ENCODE measurements around the gene FSD1L. TPM values are rescaled to one million over a fixed set of nuclear protein-coding genes. Genes with fewer than 3 reads are reported as not detected.

The FSD1L gene
- total and polyA plus RNA-seq, 2 experiments from 2014 or later, result 5.2 to 7.1 TPM

DNA sequence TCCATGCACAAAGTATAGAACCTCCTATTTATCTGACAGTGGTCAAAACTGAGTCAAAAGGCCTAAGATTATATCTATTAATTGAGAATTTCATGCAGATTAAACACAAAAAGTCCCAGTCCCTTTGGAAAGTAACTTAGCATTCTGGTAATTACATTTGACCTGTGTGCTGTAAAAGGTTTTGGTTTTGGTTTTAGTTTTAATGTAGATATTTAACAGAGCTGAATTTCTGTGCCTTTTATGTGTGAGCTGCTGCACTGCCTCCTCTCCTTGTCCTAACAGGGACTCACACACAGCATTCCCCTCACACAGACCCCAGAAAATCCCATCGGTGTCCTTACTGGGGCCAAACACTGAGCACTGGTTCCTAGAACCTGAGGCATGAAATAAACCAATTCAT, 31.0 kb upstream of the FSD1L start:
- no peak for ATAC-seq
- Histone ChIP-seq H3F3A (replicated peaks; ENCODE audit: low read depth) (no peaks in the 10 kb centered on the region), H3K36me3 (ENCODE audit: insufficient read depth) (no peaks in the 10 kb centered on the region), H4K20me1 (replicated peaks; ENCODE audit: insufficient read depth) (no peaks in the 10 kb centered on the region), H3K4me3 (no peak overlapping the region), H3K4me1 (ENCODE audit: insufficient read depth) (no peaks in the 10 kb centered on the region; the same call in 1 of the 2 replicates), H3K27me3 (ENCODE audit: insufficient read depth) (peaks cover 7% of the 10 kb centered on the region; the same call in 1 of the 2 replicates), H2AFZ (no peak overlapping the region), H3K9me2 (ENCODE audit: insufficient read depth) (no peaks in the 10 kb centered on the region), H3K79me2 (replicated peaks; ENCODE audit: insufficient read depth) (no peaks in the 10 kb centered on the region), H3K27ac (ENCODE audit: low read depth) (no peak overlapping the region), H3K4me2 (no peak overlapping the region)
- H3K27ac Mint-ChIP-seq, result no peak overlapping the region
- peaks cover 19% of the 10 kb centered on the region; the same call in 2 of the 3 replicates for H3K4me1 Mint-ChIP-seq
- H3K27me3 Mint-ChIP-seq (ENCODE audit: insufficient read depth, low read depth, poor library complexity), result no peaks in the 10 kb centered on the region
- peaks cover 4% of the 10 kb centered on the region; the same call in 2 of the 3 replicates for H3K36me3 Mint-ChIP-seq (ENCODE audit: low read depth)
- H3K9me3 Mint-ChIP-seq, result peaks cover 5% of the 10 kb centered on the region; the same call in 2 of the 3 replicates
- TF ChIP-seq, protein P1, sequence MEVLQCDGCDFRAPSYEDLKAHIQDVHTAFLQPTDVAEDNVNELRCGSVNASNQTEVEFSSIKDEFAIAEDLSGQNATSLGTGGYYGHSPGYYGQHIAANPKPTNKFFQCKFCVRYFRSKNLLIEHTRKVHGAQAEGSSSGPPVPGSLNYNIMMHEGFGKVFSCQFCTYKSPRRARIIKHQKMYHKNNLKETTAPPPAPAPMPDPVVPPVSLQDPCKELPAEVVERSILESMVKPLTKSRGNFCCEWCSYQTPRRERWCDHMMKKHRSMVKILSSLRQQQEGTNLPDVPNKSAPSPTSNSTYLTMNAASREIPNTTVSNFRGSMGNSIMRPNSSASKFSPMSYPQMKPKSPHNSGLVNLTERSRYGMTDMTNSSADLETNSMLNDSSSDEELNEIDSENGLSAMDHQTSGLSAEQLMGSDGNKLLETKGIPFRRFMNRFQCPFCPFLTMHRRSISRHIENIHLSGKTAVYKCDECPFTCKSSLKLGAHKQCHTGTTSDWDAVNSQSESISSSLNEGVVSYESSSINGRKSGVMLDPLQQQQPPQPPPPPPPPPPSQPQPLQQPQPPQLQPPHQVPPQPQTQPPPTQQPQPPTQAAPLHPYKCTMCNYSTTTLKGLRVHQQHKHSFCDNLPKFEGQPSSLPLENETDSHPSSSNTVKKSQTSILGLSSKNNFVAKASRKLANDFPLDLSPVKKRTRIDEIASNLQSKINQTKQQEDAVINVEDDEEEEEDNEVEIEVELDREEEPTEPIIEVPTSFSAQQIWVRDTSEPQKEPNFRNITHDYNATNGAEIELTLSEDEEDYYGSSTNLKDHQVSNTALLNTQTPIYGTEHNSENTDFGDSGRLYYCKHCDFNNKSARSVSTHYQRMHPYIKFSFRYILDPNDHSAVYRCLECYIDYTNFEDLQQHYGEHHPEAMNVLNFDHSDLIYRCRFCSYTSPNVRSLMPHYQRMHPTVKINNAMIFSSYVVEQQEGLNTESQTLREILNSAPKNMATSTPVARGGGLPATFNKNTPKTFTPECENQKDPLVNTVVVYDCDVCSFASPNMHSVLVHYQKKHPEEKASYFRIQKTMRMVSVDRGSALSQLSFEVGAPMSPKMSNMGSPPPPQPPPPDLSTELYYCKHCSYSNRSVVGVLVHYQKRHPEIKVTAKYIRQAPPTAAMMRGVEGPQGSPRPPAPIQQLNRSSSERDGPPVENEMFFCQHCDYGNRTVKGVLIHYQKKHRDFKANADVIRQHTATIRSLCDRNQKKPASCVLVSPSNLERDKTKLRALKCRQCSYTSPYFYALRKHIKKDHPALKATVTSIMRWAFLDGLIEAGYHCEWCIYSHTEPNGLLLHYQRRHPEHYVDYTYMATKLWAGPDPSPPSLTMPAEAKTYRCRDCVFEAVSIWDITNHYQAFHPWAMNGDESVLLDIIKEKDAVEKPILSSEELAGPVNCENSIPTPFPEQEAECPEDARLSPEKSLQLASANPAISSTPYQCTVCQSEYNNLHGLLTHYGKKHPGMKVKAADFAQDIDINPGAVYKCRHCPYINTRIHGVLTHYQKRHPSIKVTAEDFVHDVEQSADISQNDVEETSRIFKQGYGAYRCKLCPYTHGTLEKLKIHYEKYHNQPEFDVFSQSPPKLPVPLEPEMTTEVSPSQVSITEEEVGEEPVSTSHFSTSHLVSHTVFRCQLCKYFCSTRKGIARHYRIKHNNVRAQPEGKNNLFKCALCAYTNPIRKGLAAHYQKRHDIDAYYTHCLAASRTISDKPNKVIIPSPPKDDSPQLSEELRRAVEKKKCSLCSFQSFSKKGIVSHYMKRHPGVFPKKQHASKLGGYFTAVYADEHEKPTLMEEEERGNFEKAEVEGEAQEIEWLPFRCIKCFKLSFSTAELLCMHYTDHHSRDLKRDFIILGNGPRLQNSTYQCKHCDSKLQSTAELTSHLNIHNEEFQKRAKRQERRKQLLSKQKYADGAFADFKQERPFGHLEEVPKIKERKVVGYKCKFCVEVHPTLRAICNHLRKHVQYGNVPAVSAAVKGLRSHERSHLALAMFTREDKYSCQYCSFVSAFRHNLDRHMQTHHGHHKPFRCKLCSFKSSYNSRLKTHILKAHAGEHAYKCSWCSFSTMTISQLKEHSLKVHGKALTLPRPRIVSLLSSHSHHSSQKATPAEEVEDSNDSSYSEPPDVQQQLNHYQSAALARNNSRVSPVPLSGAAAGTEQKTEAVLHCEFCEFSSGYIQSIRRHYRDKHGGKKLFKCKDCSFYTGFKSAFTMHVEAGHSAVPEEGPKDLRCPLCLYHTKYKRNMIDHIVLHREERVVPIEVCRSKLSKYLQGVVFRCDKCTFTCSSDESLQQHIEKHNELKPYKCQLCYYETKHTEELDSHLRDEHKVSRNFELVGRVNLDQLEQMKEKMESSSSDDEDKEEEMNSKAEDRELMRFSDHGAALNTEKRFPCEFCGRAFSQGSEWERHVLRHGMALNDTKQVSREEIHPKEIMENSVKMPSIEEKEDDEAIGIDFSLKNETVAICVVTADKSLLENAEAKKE (CRISPR knock-in tag; IDR thresholded peaks at IDR 0.05), result no peak
- TF ChIP-seq NANOG (IDR thresholded peaks at IDR 0.05; ENCODE audit: borderline replicate concordance) (no peak), STAT1 (IDR thresholded peaks at IDR 0.05; ENCODE audit: unreplicated experiment) (no peak)
- TF ChIP-seq, protein P2, sequence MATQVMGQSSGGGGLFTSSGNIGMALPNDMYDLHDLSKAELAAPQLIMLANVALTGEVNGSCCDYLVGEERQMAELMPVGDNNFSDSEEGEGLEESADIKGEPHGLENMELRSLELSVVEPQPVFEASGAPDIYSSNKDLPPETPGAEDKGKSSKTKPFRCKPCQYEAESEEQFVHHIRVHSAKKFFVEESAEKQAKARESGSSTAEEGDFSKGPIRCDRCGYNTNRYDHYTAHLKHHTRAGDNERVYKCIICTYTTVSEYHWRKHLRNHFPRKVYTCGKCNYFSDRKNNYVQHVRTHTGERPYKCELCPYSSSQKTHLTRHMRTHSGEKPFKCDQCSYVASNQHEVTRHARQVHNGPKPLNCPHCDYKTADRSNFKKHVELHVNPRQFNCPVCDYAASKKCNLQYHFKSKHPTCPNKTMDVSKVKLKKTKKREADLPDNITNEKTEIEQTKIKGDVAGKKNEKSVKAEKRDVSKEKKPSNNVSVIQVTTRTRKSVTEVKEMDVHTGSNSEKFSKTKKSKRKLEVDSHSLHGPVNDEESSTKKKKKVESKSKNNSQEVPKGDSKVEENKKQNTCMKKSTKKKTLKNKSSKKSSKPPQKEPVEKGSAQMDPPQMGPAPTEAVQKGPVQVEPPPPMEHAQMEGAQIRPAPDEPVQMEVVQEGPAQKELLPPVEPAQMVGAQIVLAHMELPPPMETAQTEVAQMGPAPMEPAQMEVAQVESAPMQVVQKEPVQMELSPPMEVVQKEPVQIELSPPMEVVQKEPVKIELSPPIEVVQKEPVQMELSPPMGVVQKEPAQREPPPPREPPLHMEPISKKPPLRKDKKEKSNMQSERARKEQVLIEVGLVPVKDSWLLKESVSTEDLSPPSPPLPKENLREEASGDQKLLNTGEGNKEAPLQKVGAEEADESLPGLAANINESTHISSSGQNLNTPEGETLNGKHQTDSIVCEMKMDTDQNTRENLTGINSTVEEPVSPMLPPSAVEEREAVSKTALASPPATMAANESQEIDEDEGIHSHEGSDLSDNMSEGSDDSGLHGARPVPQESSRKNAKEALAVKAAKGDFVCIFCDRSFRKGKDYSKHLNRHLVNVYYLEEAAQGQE (IDR thresholded peaks at IDR 0.05; ENCODE audit: unreplicated experiment), result no peak
- no peak for DNase-seq (ENCODE audit: low spot score)
- H3K4me3 Mint-ChIP-seq, result no peak overlapping the region
